Measurements from ENCODE around the gene EQTN.
"Not testable (repeated sequence)": the region's sequence is repeated elsewhere in the genome, so short reads cannot be mapped to it uniquely, and the experiment has no call there.

EQTN gene

DNA sequence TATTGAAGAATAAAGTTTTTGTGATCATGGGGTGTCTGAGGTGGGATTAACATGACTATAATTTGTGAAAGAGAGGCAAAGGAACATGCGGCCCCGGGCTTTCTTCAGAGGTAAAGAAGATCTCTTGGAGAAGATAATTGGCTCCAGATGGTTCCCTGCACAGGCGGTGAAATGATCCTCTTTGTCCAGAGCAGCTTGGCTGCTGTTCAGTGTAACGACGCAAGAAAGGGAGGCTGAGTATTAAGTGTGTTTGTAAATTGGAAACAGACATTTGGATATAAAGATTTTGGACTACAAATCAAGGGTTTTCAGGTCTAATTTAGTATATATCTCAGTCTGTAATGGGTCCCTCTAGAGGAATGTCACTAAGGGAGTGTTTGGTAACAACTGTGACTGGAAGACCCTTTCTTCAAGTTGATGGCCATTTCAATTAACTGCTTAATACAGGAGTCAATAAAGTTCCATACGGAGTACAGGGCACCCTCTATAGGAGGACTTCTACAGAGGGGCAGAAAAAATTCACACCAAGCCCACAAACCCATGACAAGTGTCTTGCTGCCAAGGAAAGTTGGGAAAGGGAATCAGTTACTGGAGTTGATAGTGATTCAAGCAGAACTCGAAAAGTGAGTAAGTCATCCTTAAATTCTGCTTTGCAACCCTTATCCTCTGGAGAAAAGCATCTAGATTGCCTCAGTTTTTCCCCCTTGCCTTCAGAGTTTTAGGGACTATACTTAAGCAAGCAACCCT lies 4.1 kb downstream of the EQTN start:
- no peak for DNase-seq

DNA sequence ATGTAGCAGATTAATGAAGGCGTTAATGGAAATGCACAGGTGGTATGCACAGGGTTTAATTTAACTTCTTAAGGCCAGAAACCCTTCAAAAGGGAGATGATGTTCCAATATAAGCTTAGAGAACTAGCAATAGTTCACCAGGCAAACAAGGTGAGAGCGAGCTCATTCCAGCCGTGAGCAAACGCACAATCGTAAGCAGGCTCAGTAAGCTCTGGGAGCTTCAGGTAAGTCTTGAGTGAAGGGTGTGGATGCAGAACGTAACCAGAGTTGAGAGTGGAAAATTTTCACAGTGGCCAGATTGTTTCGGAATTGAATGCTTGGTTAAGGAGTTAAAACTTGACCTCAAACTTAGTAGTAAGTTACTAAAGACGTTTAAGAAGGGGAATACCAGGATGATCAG lies 5.7 kb downstream of the EQTN start:
- no peak for DNase-seq

- no peak for DNase-seq
Observed at GRCh38 chr9:27282269-27282668, 14.7 kb downstream of the EQTN start.

GRCh38 chr9:27280860-27281259 lies 16.1 kb downstream of the EQTN start:
- DNase-seq = no peak

DNA sequence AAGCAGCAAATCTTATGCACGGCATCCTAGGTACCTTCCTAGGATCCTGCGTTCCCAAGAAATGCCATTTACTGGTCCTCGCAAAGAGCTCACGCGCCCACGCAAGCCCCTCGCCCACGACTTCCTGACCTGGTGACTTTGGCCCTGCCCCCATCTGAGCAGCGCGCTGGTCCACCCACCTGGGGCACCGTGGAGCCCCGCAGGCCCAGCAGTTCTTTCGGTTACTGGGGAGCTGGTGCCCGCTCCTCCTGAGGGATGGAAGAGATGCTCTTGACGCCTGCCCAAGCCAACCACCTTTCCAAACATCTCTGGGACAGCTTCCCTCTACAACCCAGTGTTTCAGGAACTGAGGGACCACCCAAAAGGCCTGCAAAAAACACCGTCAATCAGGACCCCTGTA lies 16.7 kb downstream of the EQTN start:
- no peak for DNase-seq

- no peak for DNase-seq
Observed at GRCh38 chr9:27279611-27280010, 17.3 kb downstream of the EQTN start.

DNA sequence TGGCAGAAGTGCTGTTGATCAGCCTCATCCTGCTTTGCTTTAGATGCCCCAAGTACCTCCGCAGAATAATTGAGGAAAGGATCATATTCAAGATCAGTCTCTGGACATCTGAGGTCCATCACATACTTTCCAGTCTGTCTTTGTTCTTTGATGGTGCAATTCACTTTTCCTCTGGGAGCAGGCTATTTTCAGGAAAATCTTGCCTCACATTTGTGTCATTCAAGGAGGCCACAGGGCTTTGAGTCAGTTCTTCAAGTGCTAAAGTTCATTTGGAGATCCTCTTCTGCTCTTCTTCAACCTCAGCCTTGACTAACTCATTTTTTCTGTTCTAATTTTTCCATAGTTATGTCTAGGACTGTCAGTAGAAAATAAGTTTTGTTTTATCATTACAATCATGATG lies 18.6 kb downstream of the EQTN start:
- DNase-seq = no peak

DNA sequence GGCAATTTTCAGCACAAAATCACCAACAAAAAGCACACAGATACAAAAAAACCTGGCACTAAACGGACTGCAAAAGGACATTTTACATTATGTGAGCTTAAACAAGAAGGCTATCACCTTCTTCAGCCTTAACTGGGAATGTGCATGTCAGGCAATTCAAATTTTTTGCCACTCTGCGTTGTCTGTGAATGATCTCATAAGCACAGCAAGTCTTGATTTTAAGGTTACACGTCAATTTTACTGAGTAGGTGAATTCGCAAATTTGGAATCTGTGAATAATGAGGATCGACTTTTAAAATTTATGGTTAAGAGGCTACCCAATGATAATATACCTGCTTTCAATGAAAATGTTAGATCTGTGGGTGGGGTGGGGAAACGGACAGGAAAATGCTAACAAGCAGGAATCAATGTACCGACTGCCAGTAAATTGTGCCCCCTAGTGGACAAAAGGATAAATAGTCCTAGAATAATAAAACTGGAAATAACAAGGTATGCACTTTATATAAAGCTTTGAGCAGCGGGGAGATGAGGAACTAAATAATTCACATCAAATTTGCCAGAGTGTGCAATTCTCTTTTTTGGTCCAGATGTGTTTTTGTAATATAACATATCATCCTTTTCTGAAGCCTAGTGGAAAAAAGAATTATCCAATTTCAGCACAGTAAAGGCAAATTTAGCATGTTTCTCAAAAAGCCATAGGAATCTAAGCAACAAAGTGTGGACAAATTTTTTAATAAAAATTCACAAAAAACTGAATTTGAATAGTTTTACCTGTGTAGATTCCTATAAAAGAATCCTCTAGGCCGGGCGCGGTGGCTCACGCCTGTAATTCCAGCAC lies 20.5 kb downstream of the EQTN start:
- peak in 1 of 2 experiments; percentile 62 for DNase-seq

- DNase-seq = no peak
Observed at GRCh38 chr9:27273186-27273585, 23.8 kb downstream of the EQTN start.

DNA sequence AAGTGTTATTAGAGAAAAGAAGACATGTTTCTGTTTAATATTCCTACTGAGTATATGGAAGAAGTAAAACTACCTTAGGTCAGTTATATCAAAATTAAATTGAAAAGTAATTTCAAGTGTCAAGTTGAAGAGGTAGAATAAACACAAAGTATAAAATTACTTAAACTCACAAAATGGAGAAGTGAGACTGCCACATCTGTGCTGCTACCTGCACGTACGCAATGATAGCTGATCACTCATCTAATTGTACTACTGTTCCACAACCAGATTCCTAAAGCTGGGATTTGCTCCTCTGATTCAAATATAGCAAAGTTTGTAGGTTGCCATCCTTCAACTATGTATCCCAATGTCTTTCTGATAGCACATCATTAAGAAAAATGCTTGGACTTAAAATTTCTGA lies 24.8 kb downstream of the EQTN start:
- no peak for DNase-seq

DNA sequence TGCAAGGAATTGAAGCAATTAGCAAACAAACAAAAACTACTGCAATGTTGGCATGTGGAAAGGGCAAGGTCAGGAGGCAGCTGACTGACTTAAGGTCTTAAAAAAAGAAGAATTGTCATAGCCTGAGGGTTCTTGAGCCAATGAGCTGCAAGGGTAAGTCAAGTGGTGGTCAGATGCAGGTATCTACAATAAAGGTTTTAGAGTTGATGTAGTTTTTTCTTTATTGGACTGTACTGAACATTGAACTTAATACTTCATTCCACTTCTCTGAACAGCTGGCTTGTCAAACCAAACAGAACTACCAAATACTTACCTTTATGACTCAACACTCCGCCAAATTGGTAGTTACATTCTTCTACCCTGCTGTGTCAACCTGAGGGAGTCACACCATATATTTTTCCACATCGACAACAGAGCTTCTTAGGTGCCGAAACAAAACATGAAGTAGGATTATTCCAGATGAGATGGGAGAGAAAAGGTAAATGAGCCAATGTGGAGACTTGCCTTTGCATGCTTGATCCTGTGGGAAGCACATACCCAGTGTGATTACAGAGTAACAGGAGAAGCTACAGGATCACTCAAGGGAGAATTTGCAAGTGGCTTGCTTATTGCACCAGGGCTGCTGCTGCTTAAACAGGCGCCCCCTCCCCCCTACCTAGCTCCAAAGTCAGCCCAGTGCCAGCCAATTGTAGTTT lies 35.3 kb downstream of the EQTN start:
- DNase-seq = no peak

DNA sequence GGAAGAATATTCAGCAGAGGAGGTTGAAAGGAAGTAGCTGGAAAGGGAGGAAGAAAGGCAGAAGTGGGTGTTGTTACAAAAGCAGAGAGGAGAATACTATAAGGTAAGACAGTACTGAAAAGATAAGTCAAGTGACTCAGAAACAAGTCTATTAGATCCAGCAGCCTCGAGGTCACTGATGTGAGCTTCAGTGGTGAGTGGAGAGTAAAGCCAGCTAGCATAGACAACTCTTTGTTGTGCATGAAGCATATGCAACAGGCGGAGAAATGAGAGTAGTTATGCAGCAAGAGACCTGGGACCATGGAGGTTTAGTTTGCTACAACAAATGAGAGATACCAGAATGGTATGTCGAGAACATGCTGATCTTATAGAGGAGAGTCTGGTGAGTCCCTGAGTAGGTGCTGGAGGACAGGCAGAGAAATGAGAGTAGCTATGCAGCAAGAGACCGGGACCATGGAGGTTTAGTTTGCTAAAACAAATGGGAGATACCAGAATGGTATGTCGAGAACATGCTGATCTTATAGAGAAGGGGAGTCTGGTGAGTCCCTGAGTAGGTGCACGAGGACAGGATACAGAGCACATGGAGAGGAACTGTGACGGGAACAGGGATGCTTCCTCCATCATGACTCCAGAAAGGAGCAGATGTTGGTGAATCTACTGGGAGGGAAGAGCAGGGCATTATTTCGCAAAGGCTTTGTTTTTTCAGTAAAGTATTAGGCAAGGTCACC lies 36.0 kb downstream of the EQTN start:
- DNase-seq = no peak

DNA sequence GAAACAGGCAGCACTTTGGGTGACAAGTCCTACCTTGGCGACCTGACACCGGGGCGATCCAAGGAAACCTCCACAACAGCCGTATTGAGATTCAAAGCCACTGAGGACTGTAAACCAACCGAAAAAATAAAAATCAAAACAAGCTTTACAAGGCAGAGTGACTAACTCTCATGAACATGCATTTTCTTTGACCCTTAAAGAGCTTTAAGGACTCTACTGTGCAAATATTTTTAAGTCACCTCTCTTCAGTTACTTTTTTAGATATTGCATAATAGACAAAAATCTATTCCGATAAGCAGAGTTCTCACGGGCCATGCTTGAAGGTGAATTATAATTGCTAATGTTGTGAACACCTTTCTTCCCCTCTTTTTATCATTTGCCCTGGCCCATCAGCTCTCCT lies 38.3 kb downstream of the EQTN start:
- no peak for DNase-seq

GRCh38 chr9:27248702-27249101 lies 48.2 kb downstream of the EQTN start:
- DNase-seq = no peak

DNA sequence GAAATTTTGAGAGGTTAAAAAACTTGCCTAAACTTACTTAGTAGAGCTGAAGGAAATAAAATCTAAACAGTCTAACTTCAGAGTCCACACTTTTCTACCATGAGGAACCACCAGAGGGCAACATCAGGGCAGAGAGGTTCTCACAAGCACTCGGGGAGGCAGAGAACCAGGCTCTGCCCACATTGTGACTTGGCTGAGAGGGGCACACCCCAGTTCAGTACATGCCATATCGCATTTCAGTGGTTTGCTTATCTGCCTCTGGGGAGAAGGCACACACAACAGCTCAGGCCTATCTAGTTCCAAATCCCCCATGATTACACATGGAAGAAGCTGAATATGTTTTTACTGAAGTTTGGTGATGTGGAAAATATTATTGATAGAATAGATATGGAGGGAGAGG lies 49.2 kb downstream of the EQTN start:
- DNase-seq = peak in 1 of 2 experiments; percentile 12

DNA sequence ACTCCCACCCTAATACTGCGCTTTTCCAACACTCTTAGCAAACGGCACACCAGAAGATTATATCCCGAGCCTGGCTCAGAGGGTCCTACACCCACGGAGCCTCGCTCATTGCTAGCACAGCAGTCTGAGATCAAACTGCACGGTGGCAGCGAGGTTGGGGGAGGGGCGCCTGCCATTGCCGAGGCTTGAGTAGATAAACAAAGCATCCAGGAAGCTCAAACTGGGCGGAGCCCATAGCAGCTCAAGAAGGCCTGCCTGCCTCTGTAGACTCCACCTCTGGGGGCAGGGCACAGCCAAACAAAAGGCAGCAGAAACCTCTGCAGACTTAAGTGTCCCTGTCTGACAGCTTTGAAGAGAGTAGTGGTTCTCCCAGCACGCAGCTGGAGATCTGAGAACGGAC lies 57.3 kb downstream of the EQTN start:
- DNase-seq = not testable (repeated sequence)

All from SW 1271 (cell line).